H9 (cell line): ENCODE results near the gene ZNF771. TPM values are rescaled to one million over a fixed set of nuclear protein-coding genes. Genes with fewer than 3 reads are reported as not detected.

ENCODE experiments used
- DNase-seq: peaks from one replicate; pipeline ENCODE4 v3.0.0-alpha.2; 2017
- H2AFZ ChIP-seq: one replicate; pipeline ENCODE4 v1.6.1; 2013; ENCODE audit warnings: mild to moderate bottlenecking, low read length, control low read depth, moderate library complexity
- H2AK5ac ChIP-seq: 2 replicates; pipeline ENCODE4 v1.6.1; 2013; ENCODE audit warnings: low read length, control low read depth, mixed read lengths; ENCODE audit not compliant: insufficient read length
- H2BK120ac ChIP-seq: one replicate; pipeline ENCODE4 v1.6.1; 2013; ENCODE audit warnings: low read depth, mild to moderate bottlenecking, low read length, control low read depth, inconsistent platforms; ENCODE audit not compliant: poor library complexity, severe bottlenecking
- H2BK12ac ChIP-seq: 2 replicates; pipeline ENCODE4 v1.6.1; 2013; ENCODE audit warnings: low read length, control low read depth, mixed read lengths, low read depth; ENCODE audit not compliant: insufficient read length
- H2BK15ac ChIP-seq: 2 replicates; pipeline ENCODE4 v1.6.1; 2013; ENCODE audit warnings: low read depth, low read length, control low read depth
- H2BK20ac ChIP-seq: one replicate; pipeline ENCODE4 v1.6.1; 2013; ENCODE audit warnings: low read depth, mild to moderate bottlenecking, low read length, control low read depth, inconsistent platforms; ENCODE audit not compliant: poor library complexity, severe bottlenecking
- H2BK5ac ChIP-seq: 2 replicates; pipeline ENCODE4 v1.6.1; 2013; ENCODE audit warnings: low read length, control low read depth, mixed read lengths; ENCODE audit not compliant: insufficient read length
- H3K14ac ChIP-seq: 2 replicates; pipeline ENCODE4 v1.6.1; 2013; ENCODE audit warnings: low read length, control low read depth; ENCODE audit not compliant: insufficient read depth
- H3K18ac ChIP-seq: 2 replicates; pipeline ENCODE4 v1.6.1; 2013; ENCODE audit warnings: low read depth, mild to moderate bottlenecking, mixed read lengths, low read length, control low read depth; ENCODE audit not compliant: insufficient read length
- H3K23ac ChIP-seq: 2 replicates; pipeline ENCODE4 v1.6.1; 2013; ENCODE audit warnings: low read length, control low read depth, mixed read lengths, low read depth; ENCODE audit not compliant: insufficient read length
- H3K23me2 ChIP-seq: 2 replicates; pipeline ENCODE4 v1.6.1; 2013; ENCODE audit warnings: low read depth, mild to moderate bottlenecking, mixed read lengths, low read length, control low read depth; ENCODE audit not compliant: insufficient read length, poor library complexity, severe bottlenecking
- H3K27ac ChIP-seq: 2 replicates; pipeline ENCODE4 v1.5.1; 2013; ENCODE audit warnings: low read length, control low read depth, mixed read lengths, low read depth; ENCODE audit not compliant: insufficient read length
- H3K27me3 ChIP-seq: 2 replicates; pipeline ENCODE4 v1.6.1; 2013; ENCODE audit warnings: low read length, control low read depth, inconsistent platforms; ENCODE audit not compliant: insufficient read depth
- H3K4ac ChIP-seq: 2 replicates; pipeline ENCODE4 v1.6.1; 2013; ENCODE audit warnings: low read depth, mild to moderate bottlenecking, control low read depth, inconsistent platforms, low read length, moderate library complexity
- H3K4me1 ChIP-seq: 2 replicates; pipeline ENCODE4 v1.6.1; 2013; ENCODE audit warnings: low read length, control low read depth, inconsistent platforms; ENCODE audit not compliant: insufficient read depth
- H3K4me2 ChIP-seq: 2 replicates; pipeline ENCODE4 v1.6.1; 2013; ENCODE audit warnings: low read length, control low read depth, mixed read lengths; ENCODE audit not compliant: insufficient read length, insufficient read depth
- H3K56ac ChIP-seq: 2 replicates; pipeline ENCODE4 v1.6.1; 2013; ENCODE audit warnings: low read depth, mild to moderate bottlenecking, mixed read lengths, low read length, control low read depth; ENCODE audit not compliant: insufficient read length
- H3K79me1 ChIP-seq: 2 replicates; pipeline ENCODE4 v1.6.1; 2013; ENCODE audit warnings: low read depth, mild to moderate bottlenecking, moderate library complexity, low read length, control low read depth, inconsistent platforms; ENCODE audit not compliant: insufficient read depth, poor library complexity, severe bottlenecking
- H3K79me2 ChIP-seq: 2 replicates; pipeline ENCODE4 v1.6.1; 2013; ENCODE audit warnings: low read length, control low read depth, inconsistent platforms; ENCODE audit not compliant: insufficient read depth
- H3K9ac ChIP-seq: 2 replicates; pipeline ENCODE4 v1.6.1; 2013; ENCODE audit warnings: low read length, control low read depth, mixed read lengths; ENCODE audit not compliant: insufficient read length; ENCODE audit errors: extremely low read depth
- H3K9me3 ChIP-seq: one replicate; pipeline ENCODE4 v1.6.1; 2013; ENCODE audit warnings: low read depth, low read length, inconsistent platforms; ENCODE audit not compliant: control insufficient read depth
- H3T11ph ChIP-seq: one replicate; pipeline ENCODE4 v1.6.1; 2013; ENCODE audit warnings: mild to moderate bottlenecking, low read length, control low read depth, inconsistent platforms
- H4K20me1 ChIP-seq: one replicate; pipeline ENCODE4 v1.6.1; 2013; ENCODE audit not compliant: control insufficient read depth, insufficient read length, insufficient read depth
- H4K5ac ChIP-seq: 2 replicates; pipeline ENCODE4 v1.6.1; 2013; ENCODE audit warnings: low read depth, mild to moderate bottlenecking, mixed read lengths, low read length, control low read depth; ENCODE audit not compliant: insufficient read length
- H4K8ac ChIP-seq: replicated peaks from 2 replicates; pipeline ENCODE4 v1.6.1; 2013; ENCODE audit warnings: low read length, control low read depth, mixed read lengths, low read depth; ENCODE audit not compliant: insufficient read length
- H4K91ac ChIP-seq: 2 replicates; pipeline ENCODE4 v1.6.1; 2013; ENCODE audit warnings: low read depth, mild to moderate bottlenecking, moderate library complexity, mixed read lengths, low read length, control low read depth; ENCODE audit not compliant: insufficient read length
- H3K27ac Mint-ChIP-seq, 3 experiments: 2 replicates in 2 of 3; 3 replicates in 1 of 3; pipeline ENCODE4 v1.8.0; 2020 to 2021; ENCODE audit warnings: mixed read lengths in 3 of 3, mild to moderate bottlenecking in 1 of 3, moderate library complexity in 1 of 3
- H3K27me3 Mint-ChIP-seq: 2 replicates; pipeline ENCODE4 v1.8.0; 2021; ENCODE audit warnings: low read depth, mild to moderate bottlenecking, moderate library complexity, mixed read lengths
- H3K36me3 Mint-ChIP-seq, 3 experiments: 2 replicates in 2 of 3; 3 replicates in 1 of 3; pipeline ENCODE4 v1.8.0; 2020 to 2021; ENCODE audit warnings: low read depth in 3 of 3, mixed read lengths in 3 of 3; ENCODE audit not compliant: insufficient read depth in 1 of 3
- H3K4me1 Mint-ChIP-seq, 2 experiments: 2 replicates each; pipeline ENCODE4 v1.8.0; 2020; ENCODE audit warnings: mixed read lengths in 2 of 2
- H3K4me3 Mint-ChIP-seq, 2 experiments: 2 replicates in 1 of 2; 3 replicates in 1 of 2; pipeline ENCODE4 v1.8.0; 2020 to 2021; ENCODE audit warnings: mild to moderate bottlenecking in 2 of 2, mixed read lengths in 2 of 2, moderate library complexity in 1 of 2
- H3K9me3 Mint-ChIP-seq, 2 experiments: 2 replicates in 1 of 2; 3 replicates in 1 of 2; pipeline ENCODE4 v1.8.0; 2020; ENCODE audit warnings: mild to moderate bottlenecking in 2 of 2, mixed read lengths in 2 of 2, moderate library complexity in 1 of 2
- WGBS: extraction: QIAGEN DNeasy Blood & Tissue Kit; methylation state at CpG from one replicate; pipeline ENCODE4 v1.1.7; 2013; ENCODE audit warnings: missing lambda C conversion rate, low lambda C conversion rate, mixed read lengths; ENCODE audit not compliant: insufficient read length; ENCODE audit errors: extremely low coverage; 5-methylcytosine and 5-hydroxymethylcytosine counted together
- total RNA-seq: library from RNA; stranded (reverse); gene quantifications from 2 replicates; pipeline ENCODE4 v1.2.1, GENCODE V29; 2021
- TF ChIP-seq, protein P1 (sequence below): fragments of 200-600 bp; sonication (generic); conservative IDR thresholded peaks from 3 replicates; pipeline ENCODE4 v1.8.0; 2021; ENCODE audit warnings: antibody characterized with exemption, mild to moderate bottlenecking

The ZNF771 gene
- total RNA-seq, 1 experiment from 2014 or later: 10.5 TPM

DNA sequence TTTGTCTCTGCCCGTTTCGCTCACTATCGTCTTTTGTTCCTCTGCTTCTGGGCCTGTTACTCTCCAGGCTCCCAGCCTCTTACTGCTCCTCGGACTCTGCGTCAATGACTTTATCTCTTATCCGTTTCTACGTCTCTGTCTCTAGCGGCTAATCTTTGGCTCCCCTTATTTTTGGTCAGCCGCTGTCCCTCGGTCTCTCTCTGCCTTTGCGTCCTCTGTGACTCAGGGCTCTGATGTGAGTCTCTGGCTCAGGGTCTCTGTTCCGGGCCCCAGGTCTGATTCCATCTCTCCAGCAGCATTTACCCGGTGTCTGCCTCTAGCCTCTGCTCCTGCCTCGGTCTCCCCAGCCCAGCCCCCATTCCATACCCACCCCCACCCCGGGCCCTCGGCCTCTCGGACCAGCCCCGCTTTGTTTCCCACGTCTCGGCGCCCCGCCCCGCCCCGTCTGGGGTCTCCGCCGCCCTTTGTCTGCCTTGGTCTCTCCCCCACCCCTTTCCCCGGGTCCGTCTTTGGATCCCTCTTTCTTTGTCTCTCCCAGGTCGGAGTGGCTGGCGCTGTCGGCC is 12.7 kb upstream of the ZNF771 start:
- peaks cover 9 to 33% (median 20%) of the 10 kb centered on the region in 3 experiments; a peak in 6 of 7 replicates for H3K36me3 Mint-ChIP-seq
- Histone ChIP-seq H3K27ac (peak overlapping the region; percentile 67), H2BK12ac (no peak overlapping the region), H3K56ac (no peak overlapping the region), H2BK120ac (no peak overlapping the region), H3K9me3 (no peaks in the 10 kb centered on the region), H3K79me2 (peaks cover 4% of the 10 kb centered on the region; the same call in 1 of the 2 replicates), H3K23ac (no peak overlapping the region), H2BK5ac (peak overlapping the region; percentile 74), H2AFZ (no peak overlapping the region), H2BK15ac (no peak overlapping the region), H3K18ac (peak overlapping the region; percentile 86), H4K5ac (no peak overlapping the region), H4K8ac (no peak overlapping the region), H3K4me2 (peak overlapping the region; percentile 83), H3K4me1 (no peaks in the 10 kb centered on the region; the same call in 1 of the 2 replicates), H3K27me3 (no peaks in the 10 kb centered on the region), H4K91ac (no peak overlapping the region), H2AK5ac (no peak overlapping the region), H3T11ph (peak overlapping the region; percentile 56), H3K23me2 (peaks cover 15% of the 10 kb centered on the region), H2BK20ac (no peak overlapping the region), H3K4ac (peak overlapping the region; percentile 18; the same call in 1 of the 2 replicates), H3K9ac (peak overlapping the region; percentile 97), H3K14ac (peak overlapping the region; percentile 99), H4K20me1 (no peaks in the 10 kb centered on the region), H3K79me1 (no peaks in the 10 kb centered on the region)
- no peak for DNase-seq
- H3K4me1 Mint-ChIP-seq: peaks cover 23 to 41% of the 10 kb centered on the region in 2 experiments
- H3K9me3 Mint-ChIP-seq: no peaks in the 10 kb centered on the region; a peak in 1 of 5 replicates
- TF ChIP-seq, protein P1, sequence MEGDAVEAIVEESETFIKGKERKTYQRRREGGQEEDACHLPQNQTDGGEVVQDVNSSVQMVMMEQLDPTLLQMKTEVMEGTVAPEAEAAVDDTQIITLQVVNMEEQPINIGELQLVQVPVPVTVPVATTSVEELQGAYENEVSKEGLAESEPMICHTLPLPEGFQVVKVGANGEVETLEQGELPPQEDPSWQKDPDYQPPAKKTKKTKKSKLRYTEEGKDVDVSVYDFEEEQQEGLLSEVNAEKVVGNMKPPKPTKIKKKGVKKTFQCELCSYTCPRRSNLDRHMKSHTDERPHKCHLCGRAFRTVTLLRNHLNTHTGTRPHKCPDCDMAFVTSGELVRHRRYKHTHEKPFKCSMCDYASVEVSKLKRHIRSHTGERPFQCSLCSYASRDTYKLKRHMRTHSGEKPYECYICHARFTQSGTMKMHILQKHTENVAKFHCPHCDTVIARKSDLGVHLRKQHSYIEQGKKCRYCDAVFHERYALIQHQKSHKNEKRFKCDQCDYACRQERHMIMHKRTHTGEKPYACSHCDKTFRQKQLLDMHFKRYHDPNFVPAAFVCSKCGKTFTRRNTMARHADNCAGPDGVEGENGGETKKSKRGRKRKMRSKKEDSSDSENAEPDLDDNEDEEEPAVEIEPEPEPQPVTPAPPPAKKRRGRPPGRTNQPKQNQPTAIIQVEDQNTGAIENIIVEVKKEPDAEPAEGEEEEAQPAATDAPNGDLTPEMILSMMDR: no peak
- H3K27ac Mint-ChIP-seq: peak overlapping the region; percentile 93 to 99 (median 97)
- peak overlapping the region; percentile 85 to 91 for H3K4me3 Mint-ChIP-seq
- H3K27me3 Mint-ChIP-seq: no peaks in the 10 kb centered on the region; the same call in 1 of the 2 replicates
- WGBS: no CpG with 5 or more reads among the region's 31 CpGs
